ENCODE measurements around the gene PSEN1.

PSEN1 gene

GRCh38 chr14:73221945-73222344, 85.6 kb downstream of the PSEN1 start:
- no peak for DNase-seq

- peak; percentile 41 for DNase-seq
These were observed 86.7 kb downstream of the PSEN1 start for GRCh38 chr14:73223049-73223448.

- no peak for DNase-seq
These were observed 89.2 kb downstream of the PSEN1 start for GRCh38 chr14:73225496-73225895.

GRCh38 chr14:73227812-73228781, 91.8 kb downstream of the PSEN1 start:
- DNase-seq, result peak; percentile 63

GRCh38 chr14:73230051-73230450, 93.7 kb downstream of the PSEN1 start:
- DNase-seq, result no peak

GRCh38 chr14:73231981-73232851, 95.9 kb downstream of the PSEN1 start:
- DNase-seq, result no peak

GRCh38 chr14:73232984-73233383, 96.7 kb downstream of the PSEN1 start:
- no peak for DNase-seq

- no peak for DNase-seq
These were observed 97.3 kb downstream of the PSEN1 start for GRCh38 chr14:73233564-73233963.

GRCh38 chr14:73234029-73234428, 97.7 kb downstream of the PSEN1 start:
- no peak for DNase-seq

- DNase-seq, result no peak
These were observed 98.5 kb downstream of the PSEN1 start for GRCh38 chr14:73234586-73235394.

- peak; percentile 87 for DNase-seq
These were observed 99.3 kb downstream of the PSEN1 start for GRCh38 chr14:73235531-73236155.

GRCh38 chr14:73236157-73236556, 99.8 kb downstream of the PSEN1 start:
- no peak for DNase-seq

- no peak for DNase-seq
These were observed 100.5 kb downstream of the PSEN1 start for GRCh38 chr14:73236752-73237218.

GRCh38 chr14:73237219-73237785, 101.0 kb downstream of the PSEN1 start, which contains the start of gene PAPLN:
Gene PAPLN (plus strand): TSS chr14:73237506. CDS start chr14:73239779, 2,273 bp downstream.
- DNase-seq, result peak; percentile 38

GRCh38 chr14:73237786-73238423, 101.6 kb downstream of the PSEN1 start:
- no peak for DNase-seq

GRCh38 chr14:73238424-73238852, 102.1 kb downstream of the PSEN1 start:
- no peak for DNase-seq

- no peak for DNase-seq
These were observed 102.6 kb downstream of the PSEN1 start for GRCh38 chr14:73238941-73239340.

GRCh38 chr14:73239393-73240241, 103.3 kb downstream of the PSEN1 start:
- no peak for DNase-seq

GRCh38 chr14:73240816-73241480, 104.6 kb downstream of the PSEN1 start:
- DNase-seq, result no peak
